Measurements from ENCODE around the gene GANAB.

DNA sequence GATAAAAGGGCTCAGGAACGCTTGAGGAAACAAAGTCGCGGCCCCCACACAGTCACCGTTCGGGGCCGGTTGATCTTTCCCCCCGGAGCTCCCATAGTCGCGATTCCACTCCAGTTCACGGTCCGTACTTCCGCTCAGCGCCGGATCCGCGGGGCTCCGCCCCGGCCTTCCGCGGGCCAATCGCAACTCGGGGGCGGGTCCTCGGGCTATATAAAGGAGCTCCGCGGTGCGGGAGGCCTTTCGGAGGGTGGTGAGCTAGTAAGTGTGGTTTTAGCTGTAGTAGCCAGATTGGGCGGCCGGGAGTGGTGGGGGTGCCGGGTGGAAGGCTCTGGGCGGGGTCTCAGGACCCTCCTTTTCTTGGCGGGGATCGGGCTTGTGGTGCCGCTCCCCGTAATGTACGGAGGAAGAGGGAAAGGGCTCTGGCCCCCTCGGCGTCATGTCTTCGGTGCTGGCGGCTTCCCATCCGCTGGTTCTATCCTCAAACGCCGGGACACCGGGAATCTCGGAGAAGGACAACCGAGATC lies 18.7 kb upstream of the GANAB start, which contains the start of the genes C11orf98 and CSKMT:
- TF ChIP-seq POLR2A (IDR thresholded peaks at IDR 0.05; ENCODE audit: low read depth, low read length) = peak; percentile 100
- peak; percentile 99 for TF ChIP-seq POLR2AphosphoS5 (IDR thresholded peaks at IDR 0.05; ENCODE audit: low read depth, low read length)
- peak; percentile 97 for TF ChIP-seq TAF1 (IDR thresholded peaks at IDR 0.05; ENCODE audit: low read depth, low read length)
- peak; percentile 70 for TF ChIP-seq PAX5 (IDR thresholded peaks at IDR 0.05; ENCODE audit: insufficient read depth, low read length, severe bottlenecking)
- peak; percentile 37 for TF ChIP-seq SPI1 (IDR thresholded peaks at IDR 0.05; ENCODE audit: low read depth, low read length)
- peak; percentile 94 for TF ChIP-seq POU2F2 (IDR thresholded peaks at IDR 0.05; ENCODE audit: low read depth, low read length)

Measured in GM12891 (cell line).